ENCODE results near the gene TP53BP1.
"Not testable (repeated sequence)": the region's sequence is repeated elsewhere in the genome, so short reads cannot be mapped to it uniquely, and the experiment has no call there.

TP53BP1 gene

DNA sequence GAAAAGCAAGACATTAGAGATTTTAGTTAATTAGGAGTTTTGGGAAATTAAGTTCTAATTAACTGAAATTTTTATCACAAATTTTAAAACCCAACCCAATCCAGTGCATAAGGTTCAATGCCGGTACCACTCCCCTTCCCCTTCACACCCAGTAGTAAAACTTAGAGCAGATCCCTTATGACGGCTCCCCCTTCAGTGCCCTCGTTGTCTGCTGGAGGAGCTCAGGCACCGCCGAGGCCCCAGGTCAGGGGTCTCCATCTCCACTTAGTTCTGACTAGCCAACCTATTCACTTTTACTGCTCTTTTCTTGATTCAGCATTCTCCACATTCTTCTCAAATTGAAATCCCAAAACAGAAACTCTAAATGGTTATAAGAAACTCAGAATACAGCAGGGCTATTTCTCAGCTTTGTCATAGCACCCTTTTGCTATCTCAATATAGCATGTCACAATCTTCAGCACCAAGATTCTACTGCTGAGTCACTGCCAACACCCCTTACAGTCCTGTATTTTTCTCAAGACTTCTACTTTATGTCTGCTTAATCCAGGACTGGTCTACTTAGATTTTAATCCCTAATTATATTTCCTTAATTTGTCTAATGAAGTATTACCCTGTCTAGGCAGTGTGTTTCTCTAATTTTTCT, 82.3 kb downstream of the TP53BP1 start:
- DNase-seq, result no peak

DNA sequence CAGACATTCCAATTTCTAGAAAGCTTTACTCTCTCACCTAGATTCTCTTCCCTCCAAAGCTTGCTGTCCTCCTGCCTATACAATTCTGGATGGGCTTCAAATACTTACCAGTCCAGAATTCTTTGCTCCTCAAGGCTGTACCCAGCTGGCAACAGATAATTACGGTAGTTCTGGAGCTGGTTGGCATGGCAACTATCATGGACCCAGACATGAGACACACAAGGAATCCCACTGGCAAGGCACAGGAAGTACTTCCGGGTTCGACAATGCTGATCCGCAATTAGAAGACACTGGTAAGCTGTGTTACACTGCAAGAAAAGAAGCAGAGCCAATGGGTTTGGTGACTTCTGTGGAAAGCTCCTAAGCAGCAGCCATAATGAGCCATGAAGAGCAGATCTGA, 84.2 kb downstream of the TP53BP1 start:
- no peak for DNase-seq

DNA sequence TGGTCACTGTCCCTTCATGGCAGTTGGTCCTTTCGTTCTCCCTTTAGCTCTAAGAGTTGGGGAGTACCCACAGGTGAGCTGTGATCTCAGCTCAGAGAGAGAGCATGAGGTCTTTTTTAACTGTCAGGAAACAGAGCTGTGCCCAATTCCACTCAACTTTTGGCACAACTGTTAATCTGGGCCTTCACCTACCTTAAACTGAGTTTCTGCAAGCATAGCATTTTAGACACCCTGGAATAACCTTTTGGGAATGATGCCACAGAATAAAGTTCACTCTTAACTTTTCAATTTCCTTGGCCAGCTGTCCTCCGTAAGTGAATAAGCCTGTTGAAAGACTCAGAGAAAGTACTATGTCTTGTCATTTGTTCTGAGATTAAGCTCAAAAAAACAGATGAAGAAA, 86.1 kb downstream of the TP53BP1 start:
- no peak for DNase-seq

DNA sequence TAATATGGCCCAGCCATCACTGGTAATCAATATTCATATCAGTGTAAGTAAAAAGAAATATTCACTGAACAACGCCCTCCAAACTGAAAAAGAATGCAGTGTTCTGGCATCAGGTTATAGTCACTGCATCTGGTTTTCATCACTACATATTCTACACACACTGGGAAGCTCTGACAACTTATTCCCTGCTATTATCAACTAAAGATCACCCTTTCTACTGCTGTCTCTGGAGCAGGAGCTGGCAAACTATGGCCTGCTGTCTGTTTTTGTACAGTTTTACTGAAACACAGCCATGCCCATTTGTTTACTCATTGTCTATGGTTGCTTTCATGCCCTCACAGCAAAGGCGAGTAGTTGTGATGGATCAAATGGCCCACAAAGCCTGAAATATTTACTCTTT, 86.8 kb downstream of the TP53BP1 start:
- no peak for DNase-seq

DNA sequence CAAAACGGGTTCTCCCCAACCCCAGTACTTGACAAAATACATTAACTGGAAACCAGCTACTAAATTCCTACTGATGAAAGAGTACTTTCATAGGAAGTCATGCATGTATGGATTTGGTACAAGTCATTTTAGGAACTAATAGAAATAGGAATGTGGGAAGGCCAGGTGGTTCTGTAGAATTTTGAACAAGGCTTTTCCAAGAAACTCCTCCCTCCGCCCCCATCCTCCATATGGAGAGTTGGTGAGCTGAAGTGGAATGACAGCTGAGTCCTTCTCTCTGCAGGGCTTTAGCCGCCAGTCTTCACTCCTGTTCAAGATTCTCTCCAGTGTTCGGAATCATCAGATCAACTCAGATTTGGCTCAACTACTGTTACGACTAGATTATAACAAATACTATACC, 88.8 kb downstream of the TP53BP1 start:
- no peak for DNase-seq

DNA sequence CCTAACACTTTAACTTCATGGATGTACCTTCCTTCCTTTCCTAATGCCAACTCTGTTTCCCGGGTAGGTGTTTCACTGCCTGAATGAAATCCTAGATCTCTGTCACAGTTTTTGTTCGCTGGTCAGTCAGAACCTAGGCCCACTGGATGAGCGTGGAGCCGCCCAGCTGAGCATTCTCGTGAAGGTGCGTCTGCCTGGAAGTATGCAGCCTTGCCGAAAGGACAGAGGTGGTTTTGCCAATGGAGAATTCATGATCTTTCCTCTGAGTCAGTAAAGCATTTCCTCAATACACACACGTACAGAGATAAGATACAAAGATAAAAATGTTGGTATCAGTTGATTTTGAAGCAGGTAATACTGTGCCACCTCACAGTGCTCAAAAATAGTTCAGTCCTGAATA, 89.3 kb downstream of the TP53BP1 start:
- no peak for DNase-seq

DNA sequence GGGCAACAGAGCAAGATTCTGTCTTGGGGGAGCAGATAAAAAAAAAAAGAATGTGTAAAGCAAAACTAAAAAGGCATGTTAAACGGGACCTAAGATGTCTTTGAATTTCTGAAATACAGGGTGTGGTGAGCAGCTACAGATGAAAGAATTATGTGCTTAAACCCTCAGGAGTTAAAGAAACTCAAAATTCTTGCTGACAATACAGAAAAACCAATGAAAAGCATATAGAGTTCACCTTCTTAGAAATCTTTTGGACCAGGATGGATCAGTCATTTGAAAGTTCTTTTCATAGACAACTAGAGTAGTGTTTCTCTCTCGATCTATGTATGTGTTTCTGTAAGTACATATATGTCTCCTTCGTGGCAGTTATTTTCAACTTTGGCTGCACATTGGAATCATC, 90.7 kb downstream of the TP53BP1 start:
- DNase-seq, result no peak

DNA sequence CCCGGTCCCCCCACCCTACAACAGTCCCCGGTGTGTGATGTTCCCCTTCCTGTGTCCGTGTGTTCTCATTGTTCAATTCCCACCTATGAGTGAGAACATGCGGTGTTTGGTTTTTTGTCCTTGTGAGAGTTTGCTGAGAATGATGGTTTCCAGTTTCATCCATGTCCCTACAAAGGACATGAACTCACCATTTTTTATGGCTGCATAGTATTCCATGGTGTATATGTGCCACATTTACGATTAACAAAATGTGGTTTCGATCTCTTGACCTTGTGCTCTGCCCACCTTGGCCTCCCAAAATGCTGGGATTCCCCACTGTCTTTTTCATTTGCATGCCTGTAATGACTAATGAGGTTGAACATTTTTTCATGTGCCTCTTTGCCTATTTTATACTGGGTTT, 99.4 kb downstream of the TP53BP1 start:
- not testable (repeated sequence) for DNase-seq

DNA sequence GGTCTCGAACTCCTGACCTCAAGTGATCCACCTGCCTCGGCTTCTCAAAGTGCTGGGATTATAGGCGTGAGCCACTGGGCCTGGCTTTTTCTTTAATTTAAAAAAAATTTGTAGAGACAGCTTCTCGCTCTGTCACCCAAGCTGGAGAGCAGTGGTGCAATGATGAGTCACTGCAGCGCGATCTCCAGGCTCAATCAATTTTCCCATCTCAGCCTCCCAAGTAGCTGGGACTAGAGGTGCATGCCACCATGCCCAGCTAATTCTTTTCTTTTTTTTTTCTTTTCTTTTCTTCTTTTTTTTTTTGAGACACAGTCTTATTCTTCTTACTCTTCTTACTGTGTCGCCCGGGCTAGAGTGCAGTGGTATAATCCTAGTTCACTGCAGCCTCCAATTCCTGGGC, 102.2 kb downstream of the TP53BP1 start:
- DNase-seq, result no peak

DNA sequence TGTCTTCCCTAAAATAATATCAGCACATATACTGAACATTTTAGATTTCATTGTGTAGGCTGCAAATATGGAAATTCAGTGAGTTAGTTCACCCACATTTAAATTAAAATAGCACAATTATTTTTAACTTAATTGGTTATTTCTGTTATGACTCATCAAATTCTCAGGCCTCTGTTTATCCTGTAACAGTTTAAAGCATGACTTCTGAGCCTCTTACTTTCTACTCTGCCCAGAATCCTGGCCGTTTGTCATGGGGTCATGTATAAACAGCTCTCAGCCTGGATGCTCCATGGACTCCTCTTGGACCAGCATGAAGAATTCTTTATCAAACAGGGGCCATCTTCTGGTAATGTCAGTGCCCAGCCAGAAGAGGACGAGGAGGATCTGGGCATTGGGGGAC, 109.9 kb downstream of the TP53BP1 start:
- DNase-seq, result no peak

DNA sequence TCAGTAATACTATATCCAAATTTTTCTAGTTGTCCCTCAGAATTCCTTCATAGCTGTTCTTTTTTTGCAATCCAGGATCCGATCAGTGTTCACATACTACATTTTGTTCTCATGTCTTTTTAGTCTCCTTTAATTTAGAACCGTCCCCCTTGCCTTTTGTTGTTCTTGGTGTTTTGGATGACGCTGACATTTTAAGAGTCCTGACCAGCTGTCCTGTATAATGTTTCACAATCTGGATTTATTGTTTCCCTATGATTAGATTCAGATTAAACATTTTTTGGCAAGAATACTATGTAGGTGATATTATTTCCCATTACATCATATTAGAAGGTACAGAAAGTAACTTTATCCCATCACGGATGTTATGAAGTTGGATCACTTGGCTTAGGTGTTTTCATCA, 110.6 kb downstream of the TP53BP1 start:
- DNase-seq, result no peak

DNA sequence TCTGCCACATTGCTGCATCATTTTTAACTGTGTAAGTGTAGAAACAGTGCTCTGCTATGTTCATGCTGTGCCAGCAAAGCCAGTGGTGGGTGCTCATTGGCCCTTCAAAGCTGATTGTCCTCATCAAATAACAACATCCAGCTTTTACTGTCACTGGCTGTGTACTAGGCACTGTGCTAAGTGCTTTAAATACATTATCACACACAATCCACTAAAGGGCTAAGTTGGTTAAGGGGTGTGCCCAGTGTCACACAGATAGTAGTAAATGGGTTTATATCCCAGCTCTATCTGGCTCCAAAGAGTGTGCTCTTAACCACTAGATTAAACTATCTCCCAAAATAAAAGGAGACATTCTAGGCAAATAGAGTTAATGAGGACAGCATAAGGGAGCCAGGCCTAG, 114.4 kb downstream of the TP53BP1 start:
- no peak for DNase-seq

DNA sequence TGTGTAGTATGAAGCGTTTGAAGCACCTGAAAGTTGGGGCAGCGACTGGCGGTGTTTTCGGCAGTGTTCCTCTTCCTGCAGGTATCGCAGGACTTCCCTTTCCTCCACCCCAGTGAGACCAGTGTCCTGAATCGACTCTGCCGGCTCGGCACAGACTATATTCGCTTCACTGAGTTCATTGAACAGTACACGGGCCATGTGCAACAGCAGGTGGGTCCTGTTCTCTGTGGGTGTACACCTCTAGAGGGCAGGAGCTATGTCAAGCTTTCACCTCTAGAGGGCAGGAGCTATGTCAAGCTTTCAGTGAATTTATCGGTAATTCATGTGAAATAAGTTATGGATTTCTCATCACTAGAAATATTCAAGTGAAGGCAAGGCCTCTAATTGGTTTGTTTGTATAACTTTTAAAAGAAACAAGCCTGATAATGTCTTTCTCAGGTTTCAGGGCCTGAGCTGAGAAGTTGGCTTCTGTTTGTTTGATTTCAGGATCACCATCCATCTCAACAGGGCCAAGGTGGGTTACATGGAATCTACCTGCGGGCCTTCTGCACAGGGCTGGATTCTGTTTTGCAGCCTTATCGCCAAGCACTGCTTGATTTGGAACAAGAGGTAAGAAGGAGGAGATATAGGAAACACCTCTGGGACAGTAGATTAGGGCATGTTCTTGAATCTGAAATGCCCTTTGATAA, 116.8 kb downstream of the TP53BP1 start:
- peak; percentile 16 to 37 for DNase-seq

DNA sequence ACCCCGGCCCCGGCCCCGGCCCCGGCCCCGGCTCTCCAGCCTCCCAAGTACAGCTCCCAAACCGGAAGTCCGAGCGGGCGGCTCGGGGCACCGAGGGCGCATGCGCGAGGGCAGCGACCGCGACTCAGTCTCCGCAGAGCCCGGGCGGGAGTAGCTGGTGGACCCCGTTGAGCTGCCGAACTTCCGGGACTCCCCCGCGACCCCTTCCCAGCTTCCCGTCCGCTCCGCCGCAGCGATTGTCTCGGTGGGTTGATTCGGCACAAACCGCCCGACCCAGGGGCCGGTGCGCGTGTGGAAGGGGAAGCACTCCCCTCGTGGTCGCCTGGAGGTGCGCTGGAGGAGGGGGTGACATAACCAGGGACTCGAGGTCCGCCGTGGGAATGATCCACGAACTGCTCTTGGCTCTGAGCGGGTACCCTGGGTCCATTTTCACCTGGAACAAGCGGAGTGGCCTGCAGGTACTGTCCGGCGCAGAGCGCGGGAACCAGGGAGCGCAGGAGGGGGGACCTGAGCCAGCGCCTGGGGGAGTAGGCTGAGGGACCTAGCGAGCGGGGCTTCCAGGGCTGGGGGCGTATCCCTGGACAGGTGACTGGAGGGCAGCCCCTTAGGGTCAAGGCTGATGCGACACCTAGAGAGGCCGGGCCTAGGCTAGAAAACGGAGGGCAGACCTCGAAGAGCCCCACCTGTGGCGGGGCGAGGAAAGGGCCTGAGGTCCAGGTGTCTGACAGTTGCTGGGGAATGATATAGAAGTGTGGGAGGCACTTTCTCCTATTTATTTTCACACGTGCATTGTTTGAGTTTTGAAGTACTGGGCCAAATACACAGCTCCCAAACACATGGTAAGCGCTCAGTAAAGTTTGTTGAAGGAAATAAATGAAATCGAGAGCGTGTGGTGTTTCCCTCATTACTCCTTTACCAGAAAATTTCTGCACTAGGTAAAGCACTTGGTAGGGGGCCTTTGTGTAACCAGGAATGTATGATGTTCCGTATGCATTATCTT, 121.7 kb downstream of the TP53BP1 start, which contains the start of the genes TUBGCP4 and ZSCAN29:
TSS of gene TUBGCP4 (plus strand) at position 127 of the 1,000 bp plus-strand sequence. CDS start at position 381, 254 bp downstream.
TSS of gene ZSCAN29 (minus strand) at position 69 of the 1,000 bp plus-strand sequence. CDS start 1,130 bp downstream, outside the sequence.
- peak; percentile 79 to 85 for DNase-seq

DNA sequence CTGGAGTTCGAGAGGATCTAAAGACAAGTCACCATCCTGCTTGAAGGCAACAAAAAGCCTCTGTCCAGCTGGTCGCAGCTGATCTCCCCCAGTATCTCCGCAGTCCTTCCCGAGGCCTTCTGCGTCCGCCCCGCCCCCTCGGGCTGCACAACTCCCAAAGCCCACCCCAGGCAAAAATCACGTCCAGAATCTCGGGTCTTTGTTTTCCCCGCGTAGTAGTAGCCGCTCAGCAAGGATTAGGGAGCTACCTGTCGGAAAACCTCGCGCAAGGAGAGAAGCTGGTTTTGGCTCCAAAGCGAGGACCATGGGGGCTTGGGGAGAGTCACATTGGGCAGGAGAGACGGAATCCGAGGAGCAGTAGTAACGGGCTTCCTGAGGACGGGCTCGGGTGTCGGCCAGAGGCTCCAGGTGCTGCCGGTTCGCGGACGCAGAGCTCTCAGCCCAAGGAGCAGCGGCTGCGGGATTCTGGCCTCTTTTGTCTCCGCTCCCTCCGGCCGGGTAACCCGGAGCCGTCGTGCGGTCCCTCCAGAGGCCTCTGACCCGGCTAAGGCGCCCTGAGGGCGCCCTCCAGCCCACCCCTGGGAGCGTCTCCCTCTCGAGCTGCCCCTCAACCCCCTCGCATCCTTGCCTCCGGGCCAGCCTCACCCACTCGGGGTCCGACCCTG, 122.5 kb downstream of the TP53BP1 start:
- peak in 1 of 2 experiments; percentile 6 for DNase-seq

DNA sequence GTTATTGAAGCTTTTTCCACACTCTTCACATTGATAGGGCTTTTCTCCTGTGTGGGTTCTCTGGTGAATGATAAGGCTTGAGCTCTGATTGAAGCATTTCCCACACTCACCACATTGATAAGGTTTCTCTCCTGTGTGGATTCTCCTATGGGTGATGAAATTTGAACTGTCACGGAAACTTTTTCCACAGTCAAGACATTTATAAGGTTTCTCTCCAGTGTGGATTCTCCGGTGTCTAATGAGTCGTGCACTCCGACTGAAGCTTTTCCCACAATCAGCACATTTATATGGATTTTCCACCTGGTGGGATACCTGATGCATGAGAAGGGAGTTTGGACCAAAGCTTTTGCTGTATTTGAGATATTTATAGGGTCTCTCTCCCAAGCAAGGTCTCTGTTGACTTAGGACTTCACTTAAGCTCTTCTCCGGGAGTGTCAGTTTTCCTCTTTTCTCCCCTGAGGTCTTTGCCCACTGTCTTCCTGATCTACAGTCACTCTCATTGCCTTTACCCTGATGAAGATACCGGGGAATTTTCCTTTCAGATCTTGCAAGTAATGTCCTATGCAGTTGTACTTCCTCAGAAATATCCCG, 131.5 kb downstream of the TP53BP1 start:
- DNase-seq, result no peak

DNA sequence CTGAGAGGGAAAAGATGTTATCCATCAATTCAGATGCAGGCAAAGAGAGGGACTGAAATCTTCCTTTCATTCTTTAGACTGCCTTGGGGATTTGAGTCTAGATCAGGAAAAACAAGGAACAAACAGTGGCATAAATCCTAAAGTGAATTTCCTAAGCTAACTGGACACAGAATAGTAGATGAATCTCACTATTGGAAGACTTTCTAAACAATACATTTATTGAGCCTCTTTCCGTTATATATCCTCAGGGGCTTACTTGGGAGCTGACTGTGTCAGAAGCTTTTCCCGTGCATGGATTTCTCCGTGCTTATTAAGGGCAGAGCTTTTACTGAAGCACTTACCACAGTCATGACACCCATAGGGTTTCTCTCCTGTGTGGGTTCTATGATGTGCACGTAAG, 132.1 kb downstream of the TP53BP1 start:
- DNase-seq, result no peak

Data from activated CD4-positive, alpha-beta T cell treated with anti-CD3 and anti-CD28 coated beads, Interleukin-2, amount 50 U/mL, for 48 hours (primary cell).